Cardiac fibroblast (primary cell): ENCODE measurements around the gene VPS45.

Experiments used
- DNase-seq, 2 donors: peaks; one replicate each; pipeline versions ENCODE4 v3.0.0 to v3.0.0-alpha.2; 2010; ENCODE audit warnings: low read depth in 2 of 2
- H3K4me3 ChIP-seq, 2 donors: replicated peaks in 1 of 2; 1 replicate in 1 of 2; 2 replicates in 1 of 2; pipeline ENCODE4 v1.5.1; 2011; ENCODE audit warnings: low read depth in 2 of 2, low read length in 2 of 2, mild to moderate bottlenecking in 2 of 2, moderate library complexity in 1 of 2
- TF ChIP-seq, protein P1 (sequence below): IDR thresholded peaks from one replicate; pipeline ENCODE4 v1.5.1; 2011; ENCODE audit warnings: low read depth, mild to moderate bottlenecking, low read length, inconsistent platforms

Gene VPS45

DNA sequence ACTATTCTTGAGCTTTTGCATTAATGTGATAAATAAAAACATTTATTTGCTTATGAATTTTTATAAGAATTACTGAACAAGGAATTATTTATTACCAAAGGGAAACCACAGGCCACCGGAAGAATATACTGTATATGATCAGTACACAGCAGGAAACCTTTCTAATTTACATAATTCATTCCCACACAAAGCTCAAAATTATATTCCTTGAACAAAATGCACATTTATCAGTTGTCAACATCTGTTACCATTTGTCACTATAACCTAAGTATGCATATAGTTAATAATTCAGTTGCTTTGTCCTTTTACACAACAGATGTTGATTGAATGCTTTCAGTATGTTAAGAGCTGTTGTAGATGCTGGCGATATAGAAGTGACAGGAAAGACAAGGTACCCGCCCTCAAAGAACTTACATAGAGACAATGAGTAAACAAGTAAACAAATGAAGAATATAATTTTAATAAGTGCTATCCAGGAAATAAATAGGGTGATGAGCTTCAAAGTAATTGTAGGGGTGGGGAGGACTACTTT is 27.2 kb downstream of the VPS45 start:
- no peak for DNase-seq
- TF ChIP-seq, protein P1, sequence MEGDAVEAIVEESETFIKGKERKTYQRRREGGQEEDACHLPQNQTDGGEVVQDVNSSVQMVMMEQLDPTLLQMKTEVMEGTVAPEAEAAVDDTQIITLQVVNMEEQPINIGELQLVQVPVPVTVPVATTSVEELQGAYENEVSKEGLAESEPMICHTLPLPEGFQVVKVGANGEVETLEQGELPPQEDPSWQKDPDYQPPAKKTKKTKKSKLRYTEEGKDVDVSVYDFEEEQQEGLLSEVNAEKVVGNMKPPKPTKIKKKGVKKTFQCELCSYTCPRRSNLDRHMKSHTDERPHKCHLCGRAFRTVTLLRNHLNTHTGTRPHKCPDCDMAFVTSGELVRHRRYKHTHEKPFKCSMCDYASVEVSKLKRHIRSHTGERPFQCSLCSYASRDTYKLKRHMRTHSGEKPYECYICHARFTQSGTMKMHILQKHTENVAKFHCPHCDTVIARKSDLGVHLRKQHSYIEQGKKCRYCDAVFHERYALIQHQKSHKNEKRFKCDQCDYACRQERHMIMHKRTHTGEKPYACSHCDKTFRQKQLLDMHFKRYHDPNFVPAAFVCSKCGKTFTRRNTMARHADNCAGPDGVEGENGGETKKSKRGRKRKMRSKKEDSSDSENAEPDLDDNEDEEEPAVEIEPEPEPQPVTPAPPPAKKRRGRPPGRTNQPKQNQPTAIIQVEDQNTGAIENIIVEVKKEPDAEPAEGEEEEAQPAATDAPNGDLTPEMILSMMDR = no peak
- no peak overlapping the region for H3K4me3 ChIP-seq

DNA sequence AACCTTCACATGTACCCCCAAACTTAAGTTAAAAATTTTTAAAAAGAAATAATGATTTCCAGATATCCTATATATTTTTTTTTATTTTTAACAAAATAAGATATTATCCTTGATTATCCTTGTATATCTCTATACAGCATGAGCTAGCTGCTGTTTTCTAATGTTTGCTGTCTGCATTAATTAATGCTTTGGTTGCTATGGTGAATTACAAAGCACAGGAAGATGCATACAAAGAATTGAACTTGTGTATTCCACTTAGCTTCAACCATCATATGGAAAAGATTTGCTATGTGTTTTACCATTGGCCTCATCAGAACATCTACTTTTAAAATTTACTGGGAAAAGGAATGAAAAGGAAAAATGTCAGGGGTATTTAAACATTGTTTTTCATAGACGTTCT is 35.4 kb downstream of the VPS45 start:
- TF ChIP-seq, protein P1 = no peak
- no peak overlapping the region for H3K4me3 ChIP-seq
- no peak for DNase-seq

DNA sequence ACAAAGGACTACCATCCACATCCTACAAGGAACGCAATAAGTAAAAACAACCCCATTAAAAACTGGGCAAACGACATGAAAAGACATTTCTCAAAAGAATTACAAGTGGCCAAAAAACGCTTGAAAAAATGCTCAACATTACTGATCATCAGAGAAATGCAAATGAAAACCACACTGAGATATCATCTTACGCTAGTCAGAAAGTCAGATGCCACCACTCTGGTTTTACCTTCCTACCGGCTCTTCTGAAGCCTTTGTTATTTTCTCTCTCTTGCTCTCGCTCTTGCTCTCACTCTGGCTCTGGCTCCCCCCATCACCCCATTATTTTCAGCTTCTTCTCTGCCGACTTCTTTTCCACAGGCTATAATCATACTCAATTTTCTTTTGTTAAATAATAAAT is 38.8 kb downstream of the VPS45 start:
- H3K4me3 ChIP-seq = no peak overlapping the region
- no peak for DNase-seq
- TF ChIP-seq, protein P1 = no peak

DNA sequence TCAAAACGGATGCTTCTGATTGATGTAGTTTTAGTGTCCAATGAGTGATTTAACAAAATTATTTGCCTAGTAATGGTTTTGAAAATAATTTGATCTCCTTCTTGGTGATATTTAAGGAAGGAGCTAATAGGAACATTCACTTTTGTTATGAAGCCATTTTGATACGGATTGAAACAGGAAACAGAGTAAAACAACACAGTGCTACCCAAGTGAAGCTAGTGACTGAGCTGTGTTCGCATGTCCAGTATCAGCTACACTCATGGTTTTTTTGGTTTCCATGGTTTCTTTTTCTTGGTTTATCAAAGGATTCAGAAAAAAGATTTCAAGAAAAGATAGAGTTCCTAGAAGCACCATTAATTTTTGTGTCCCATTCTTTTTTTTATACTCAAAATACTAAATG is 42.0 kb downstream of the VPS45 start:
- H3K4me3 ChIP-seq = no peak overlapping the region
- TF ChIP-seq, protein P1 = no peak
- no peak for DNase-seq

DNA sequence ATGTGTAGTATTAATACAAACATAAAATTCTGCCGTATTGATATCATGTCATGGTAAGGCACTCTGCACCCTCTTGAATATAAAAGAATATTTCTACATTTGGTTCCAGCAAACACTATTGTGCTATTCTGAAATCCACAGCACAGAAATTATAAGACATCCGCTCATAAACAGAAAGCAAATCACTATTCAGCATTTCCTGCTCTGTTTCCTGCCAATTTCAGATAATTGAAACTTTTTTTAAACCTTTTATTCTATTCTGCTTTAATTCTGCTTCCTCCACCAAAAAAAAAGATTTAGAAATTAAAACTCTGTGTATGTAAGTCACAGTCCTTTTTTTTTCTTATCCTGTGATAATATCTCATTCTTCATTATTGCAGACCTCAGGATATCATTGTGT is 42.5 kb downstream of the VPS45 start:
- TF ChIP-seq, protein P1 = no peak
- DNase-seq = no peak
- H3K4me3 ChIP-seq = no peak overlapping the region

DNA sequence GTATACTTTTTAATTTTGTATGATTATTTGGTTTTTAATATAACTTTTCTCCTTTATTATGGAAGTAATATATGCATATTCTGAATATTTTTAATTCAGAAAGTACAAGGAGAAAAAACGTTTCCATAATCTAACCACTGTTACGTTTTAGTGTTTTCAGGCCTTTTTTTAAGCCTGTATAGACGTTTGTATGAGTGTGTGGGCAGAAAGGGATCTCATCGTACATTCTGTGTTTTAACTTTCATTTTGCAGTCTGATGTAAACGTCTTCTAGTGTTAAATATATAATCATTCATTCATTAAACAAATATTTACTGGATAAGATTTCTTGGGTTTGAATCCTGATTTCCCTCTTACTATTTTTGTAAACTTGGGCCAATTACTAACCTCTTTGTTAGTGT is 44.1 kb downstream of the VPS45 start:
- TF ChIP-seq, protein P1 = no peak
- H3K4me3 ChIP-seq = no peak overlapping the region
- DNase-seq = no peak

DNA sequence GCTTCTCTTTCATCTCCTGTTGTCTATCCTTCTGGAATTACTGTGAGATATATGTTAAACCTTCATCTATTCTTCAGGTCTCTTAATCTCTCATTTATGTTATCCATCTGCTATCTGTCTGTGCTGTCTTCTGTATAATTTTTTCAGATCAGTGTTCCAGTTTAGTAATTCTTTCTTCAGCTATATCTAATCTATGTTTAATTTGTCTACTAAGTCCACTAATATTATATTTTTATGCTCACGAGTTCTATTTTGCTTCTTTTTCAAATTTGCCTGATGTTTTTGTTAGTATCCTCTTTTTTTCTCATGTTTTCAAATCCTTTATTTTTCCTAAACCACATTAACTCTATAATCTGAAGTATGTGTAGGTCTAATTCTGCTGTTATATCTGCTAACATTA is 47.5 kb downstream of the VPS45 start:
- no peak for DNase-seq
- H3K4me3 ChIP-seq = no peak overlapping the region
- TF ChIP-seq, protein P1 = no peak
